ENCODE measurements around the gene SH3PXD2A. TPM values are rescaled to one million over a fixed set of nuclear protein-coding genes. Genes with fewer than 3 reads are reported as not detected.

Gene SH3PXD2A
- total and polyA plus RNA-seq, 7 experiments from 2014 or later, result 0.54 to 20.5 (median 9.9) TPM

- ATAC-seq (no peak), DNase-seq (no peak)
- intact Hi-C loops (cut with micrococcal nuclease), result no loop called here
- Histone ChIP-seq H3K27ac (ENCODE audit: low read depth, low read length) (no peak overlapping the region), H3K9me3 (ENCODE audit: control insufficient read depth in 2 of 3, low read length in 3 of 3) (no peaks in the 10 kb centered on the region), H3K4me1 (ENCODE audit: control insufficient read depth in 2 of 2, insufficient read depth in 2 of 2, low read length in 2 of 2) (no peaks in the 10 kb centered on the region), H3K4me3 (ENCODE audit: low read length) (no peak overlapping the region), H3K27me3 (ENCODE audit: control insufficient read depth in 2 of 2, insufficient read depth in 2 of 2, low read length in 2 of 2) (no peaks in the 10 kb centered on the region), H3K36me3 (ENCODE audit: control insufficient read depth in 2 of 3, insufficient read depth in 3 of 3, low read length in 3 of 3) (no peaks in the 10 kb centered on the region)
- H3K36me3 Mint-ChIP-seq, result no peaks in the 10 kb centered on the region
- no peak overlapping the region for H3K27ac Mint-ChIP-seq
- ChIA-PET CTCF (no interaction called here), POLR2A (no interaction called here)
- no peak overlapping the region for H3K4me3 Mint-ChIP-seq
- H3K4me1 Mint-ChIP-seq, result no peaks in the 10 kb centered on the region
- peaks cover 0 to 9% (median 0%) of the 10 kb centered on the region in 5 donors for H3K27me3 Mint-ChIP-seq
- H3K9me3 Mint-ChIP-seq, result peaks cover 0 to 8% (median 2%) of the 10 kb centered on the region in 11 donors
Measured at GRCh38 chr10:103835096-103836050, 20.0 kb downstream of the SH3PXD2A start.

GRCh38 chr10:103834436-103835095 is 20.8 kb downstream of the SH3PXD2A start:
- Histone ChIP-seq H3K9me3 (ENCODE audit: control insufficient read depth in 2 of 3, low read length in 3 of 3) (no peaks in the 10 kb centered on the region), H3K27ac (ENCODE audit: low read depth, low read length) (no peak overlapping the region), H3K36me3 (ENCODE audit: control insufficient read depth in 2 of 3, insufficient read depth in 3 of 3, low read length in 3 of 3) (no peaks in the 10 kb centered on the region), H3K4me3 (ENCODE audit: low read length) (no peak overlapping the region), H3K4me1 (ENCODE audit: control insufficient read depth in 2 of 2, insufficient read depth in 2 of 2, low read length in 2 of 2) (no peaks in the 10 kb centered on the region), H3K27me3 (ENCODE audit: control insufficient read depth in 2 of 2, insufficient read depth in 2 of 2, low read length in 2 of 2) (no peaks in the 10 kb centered on the region)
- ChIA-PET CTCF (no interaction called here), POLR2A (no interaction called here)
- no peak overlapping the region for H3K27ac Mint-ChIP-seq
- H3K27me3 Mint-ChIP-seq, result peaks cover 0 to 16% (median 0%) of the 10 kb centered on the region in 5 donors
- no peak for ATAC-seq
- H3K9me3 Mint-ChIP-seq, result peaks cover 0 to 8% (median 2%) of the 10 kb centered on the region in 11 donors
- H3K4me3 Mint-ChIP-seq, result no peak overlapping the region
- DNase-seq, result no peak
- no peaks in the 10 kb centered on the region for H3K4me1 Mint-ChIP-seq
- H3K36me3 Mint-ChIP-seq, result no peaks in the 10 kb centered on the region
- intact Hi-C loops (cut with micrococcal nuclease), result no loop called here

- Mint-ChIP-seq H3K36me3 (no peaks in the 10 kb centered on the region), H3K4me3 (no peak overlapping the region), H3K9me3 (peaks cover 0 to 8% (median 2%) of the 10 kb centered on the region in 11 donors), H3K4me1 (no peaks in the 10 kb centered on the region), H3K27ac (no peak overlapping the region), H3K27me3 (peaks cover 0 to 23% (median 0%) of the 10 kb centered on the region in 5 donors)
- ATAC-seq (no peak), DNase-seq (no peak)
- no peaks in the 10 kb centered on the region for H3K36me3 ChIP-seq (ENCODE audit: control insufficient read depth in 2 of 3, insufficient read depth in 3 of 3, low read length in 3 of 3)
- ChIA-PET CTCF (no interaction called here), POLR2A (no interaction called here)
- no peaks in the 10 kb centered on the region for H3K4me1 ChIP-seq (ENCODE audit: control insufficient read depth in 2 of 2, insufficient read depth in 2 of 2, low read length in 2 of 2)
- no peak overlapping the region for H3K27ac ChIP-seq (ENCODE audit: low read depth, low read length)
- no peak overlapping the region for H3K4me3 ChIP-seq (ENCODE audit: low read length)
- intact Hi-C loops (cut with micrococcal nuclease), result no loop called here
- no peaks in the 10 kb centered on the region for H3K9me3 ChIP-seq (ENCODE audit: control insufficient read depth in 2 of 3, low read length in 3 of 3)
- no peaks in the 10 kb centered on the region for H3K27me3 ChIP-seq (ENCODE audit: control insufficient read depth in 2 of 2, insufficient read depth in 2 of 2, low read length in 2 of 2)
Measured at GRCh38 chr10:103833731-103834365, 21.5 kb downstream of the SH3PXD2A start.

- intact Hi-C loops (cut with micrococcal nuclease), result no loop called here
- Mint-ChIP-seq H3K27ac (no peak overlapping the region), H3K4me3 (no peak overlapping the region), H3K36me3 (no peaks in the 10 kb centered on the region), H3K9me3 (peaks cover 0 to 8% (median 2%) of the 10 kb centered on the region in 11 donors), H3K4me1 (no peaks in the 10 kb centered on the region), H3K27me3 (peaks cover 0 to 28% (median 0%) of the 10 kb centered on the region in 5 donors)
- no peak overlapping the region for H3K4me3 ChIP-seq (ENCODE audit: low read length)
- no peaks in the 10 kb centered on the region for H3K4me1 ChIP-seq (ENCODE audit: control insufficient read depth in 2 of 2, insufficient read depth in 2 of 2, low read length in 2 of 2)
- POLR2A ChIA-PET, result no interaction called here
- DNase-seq, result no peak
- H3K27me3 ChIP-seq (ENCODE audit: control insufficient read depth in 2 of 2, insufficient read depth in 2 of 2, low read length in 2 of 2), result no peaks in the 10 kb centered on the region
- H3K27ac ChIP-seq (ENCODE audit: low read depth, low read length), result no peak overlapping the region
- ATAC-seq, result no peak
- CTCF ChIA-PET, result no interaction called here
- H3K36me3 ChIP-seq (ENCODE audit: control insufficient read depth in 2 of 3, insufficient read depth in 3 of 3, low read length in 3 of 3), result no peaks in the 10 kb centered on the region
- H3K9me3 ChIP-seq (ENCODE audit: control insufficient read depth in 2 of 3, low read length in 3 of 3), result no peaks in the 10 kb centered on the region
Measured at GRCh38 chr10:103832806-103833205, 22.6 kb downstream of the SH3PXD2A start.

GRCh38 chr10:103829838-103830465 is 25.4 kb downstream of the SH3PXD2A start:
- Mint-ChIP-seq H3K4me1 (no peaks in the 10 kb centered on the region), H3K27me3 (peaks cover 0 to 28% (median 0%) of the 10 kb centered on the region in 5 donors), H3K36me3 (no peaks in the 10 kb centered on the region), H3K27ac (no peak overlapping the region), H3K4me3 (no peak overlapping the region), H3K9me3 (peaks cover 0 to 8% (median 2%) of the 10 kb centered on the region in 11 donors)
- ChIA-PET CTCF (no interaction called here), POLR2A (no interaction called here)
- H3K4me1 ChIP-seq (ENCODE audit: control insufficient read depth in 2 of 2, insufficient read depth in 2 of 2, low read length in 2 of 2), result no peaks in the 10 kb centered on the region
- H3K36me3 ChIP-seq (ENCODE audit: control insufficient read depth in 2 of 3, insufficient read depth in 3 of 3, low read length in 3 of 3), result no peaks in the 10 kb centered on the region
- H3K27me3 ChIP-seq (ENCODE audit: control insufficient read depth in 2 of 2, insufficient read depth in 2 of 2, low read length in 2 of 2), result no peaks in the 10 kb centered on the region
- no peak for ATAC-seq
- DNase-seq, result no peak
- intact Hi-C loops (cut with micrococcal nuclease), result no loop called here
- H3K4me3 ChIP-seq (ENCODE audit: low read length), result no peak overlapping the region
- no peaks in the 10 kb centered on the region for H3K9me3 ChIP-seq (ENCODE audit: control insufficient read depth in 2 of 3, low read length in 3 of 3)
- H3K27ac ChIP-seq (ENCODE audit: low read depth, low read length), result no peak overlapping the region

- peaks cover 0 to 31% (median 2%) of the 10 kb centered on the region in 5 donors for H3K27me3 Mint-ChIP-seq
- H3K4me1 Mint-ChIP-seq, result peaks cover 0 to 2% (median 0%) of the 10 kb centered on the region in 7 donors
Measured at GRCh38 chr10:103829278-103829677, 26.1 kb downstream of the SH3PXD2A start.

More at GRCh38 chr10:103829278-103829677, 26.1 kb downstream of the SH3PXD2A start:
- Mint-ChIP-seq H3K9me3 (peaks cover 0 to 8% (median 2%) of the 10 kb centered on the region in 11 donors), H3K27ac (no peak overlapping the region), H3K36me3 (no peaks in the 10 kb centered on the region), H3K4me3 (no peak overlapping the region)
- Histone ChIP-seq H3K4me3 (ENCODE audit: low read length) (no peak overlapping the region), H3K27me3 (ENCODE audit: control insufficient read depth in 2 of 2, insufficient read depth in 2 of 2, low read length in 2 of 2) (no peaks in the 10 kb centered on the region), H3K36me3 (ENCODE audit: control insufficient read depth in 2 of 3, insufficient read depth in 3 of 3, low read length in 3 of 3) (no peaks in the 10 kb centered on the region), H3K4me1 (ENCODE audit: control insufficient read depth in 2 of 2, insufficient read depth in 2 of 2, low read length in 2 of 2) (no peaks in the 10 kb centered on the region), H3K27ac (ENCODE audit: low read depth, low read length) (no peak overlapping the region), H3K9me3 (ENCODE audit: control insufficient read depth in 2 of 3, low read length in 3 of 3) (no peaks in the 10 kb centered on the region)
- ChIA-PET POLR2A (no interaction called here), CTCF (no interaction called here)
- intact Hi-C loops (cut with micrococcal nuclease), result no loop called here
- DNase-seq, result no peak
- ATAC-seq, result no peak
